Kidney (tissue), 14 donors: ENCODE data around the gene RTL1. TPM values are rescaled to one million over a fixed set of nuclear protein-coding genes. Genes with fewer than 3 reads are reported as not detected.

Source experiments
- DNase-seq, 5 donors: peaks; one replicate each; pipeline ENCODE4 v3.0.0-alpha.2; 2013 to 2020
- FAIRE-seq: peaks from 2 replicates; lab custom pipeline; 2012; peaks lifted over from hg19 to GRCh38; lab: Jason Lieb, UNC
- H3K27ac ChIP-seq, 2 donors: one replicate each; pipeline ENCODE4 v1.7.0; 2013; ENCODE audit warnings: low read depth in 2 of 2, low read length in 2 of 2, inconsistent platforms in 1 of 2
- H3K27me3 ChIP-seq: one replicate; pipeline ENCODE4 v1.7.1; 2013; ENCODE audit warnings: low read length, inconsistent platforms; ENCODE audit not compliant: control insufficient read depth, insufficient read depth
- H3K36me3 ChIP-seq, 3 donors: one replicate each; pipeline versions ENCODE4 v1.7.0 to v1.7.1; 2013; ENCODE audit warnings: low read length in 3 of 3, control low read depth in 1 of 3, inconsistent platforms in 1 of 3; ENCODE audit not compliant: insufficient read depth in 3 of 3, control insufficient read depth in 2 of 3
- H3K4me1 ChIP-seq, 3 donors: one replicate each; pipeline versions ENCODE4 v1.7.0 to v1.7.1; 2013; ENCODE audit warnings: low read length in 3 of 3, inconsistent platforms in 1 of 3, low read depth in 1 of 3; ENCODE audit not compliant: control insufficient read depth in 2 of 3, insufficient read depth in 2 of 3
- H3K4me3 ChIP-seq, 3 donors: one replicate each; pipeline versions ENCODE4 v1.7.0 to v1.8.1; 2013; ENCODE audit warnings: low read length in 3 of 3, control low read depth in 1 of 3, inconsistent platforms in 1 of 3
- H3K9ac ChIP-seq, 3 donors: one replicate each; pipeline versions ENCODE4 v1.7.0 to v1.7.1; 2013; ENCODE audit warnings: low read length in 3 of 3, control low read depth in 1 of 3, inconsistent platforms in 1 of 3
- H3K9me3 ChIP-seq, 3 donors: one replicate each; pipeline versions ENCODE4 v1.7.0 to v1.7.1; 2013; ENCODE audit warnings: low read length in 3 of 3, control low read depth in 1 of 3, inconsistent platforms in 1 of 3; ENCODE audit not compliant: control insufficient read depth in 2 of 3, insufficient read depth in 1 of 3
- CTCF ChIP-seq: IDR thresholded peaks from 3 replicates; pipeline ENCODE4 v1.5.1; 2012; ENCODE audit warnings: mild to moderate bottlenecking, moderate library complexity, borderline replicate concordance; ENCODE audit not compliant: insufficient read depth; ENCODE audit errors: extremely low read depth
- intact Hi-C: fragments of 100-400 bp; cut with DNase I; formaldehyde crosslinking; loops from one replicate; pipeline ENCODE4 v1.11.1; 2022
- polyA plus RNA-seq: library from polyadenylated mRNA; stranded (reverse); fragments of 350-450 nt; fragmentation: Illumina TruSeq; extraction: RNeasy Lipid Tissue Mini Kit (QIAGEN cat#74804); gene quantifications from one replicate; pipeline ENCODE4 v1.2.3, GENCODE V29; 2014; ENCODE audit warnings: low read depth, low replicate concordance; ENCODE audit not compliant: insufficient read depth
- total RNA-seq: library from RNA; stranded (reverse); fragmentation: NEBNext Ultra II Directional; extraction: Animal tissue kit (Norgen Biotek cat#: 25700); gene quantifications from one replicate; pipeline ENCODE4 v1.2.1, GENCODE V29; 2021
- donor health status: control.
- donor health status: control.
- donor health status: control.
- donor health status: control.
- donor health status: control.
- donor health status: DM: yes; HTN: yes; CAD: no.
- donor health status: Normal renal cell carcinoma (clear cell type).

The RTL1 gene
- total and polyA plus RNA-seq, 2 donors from 2014 or later = not detected

DNA sequence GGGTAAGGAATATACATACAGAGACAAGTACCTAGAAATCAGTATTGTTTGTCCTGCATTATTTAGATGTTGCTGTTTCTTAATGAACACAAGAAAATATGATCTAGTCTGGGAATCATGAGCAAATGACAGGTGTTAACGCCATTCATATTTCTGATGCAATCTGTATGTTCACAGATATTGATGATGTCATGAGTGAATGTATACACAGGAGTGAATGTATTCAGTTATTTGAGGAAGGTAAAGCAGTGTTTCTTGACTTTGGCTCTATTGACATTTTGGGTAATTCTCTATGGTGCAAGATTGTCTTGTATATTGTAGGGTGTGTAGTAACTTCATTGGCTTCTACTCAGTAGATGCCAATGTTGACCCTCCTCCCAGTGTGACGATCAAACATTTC, 26.7 kb upstream of the RTL1 start:
- DNase-seq (no peak), FAIRE-seq (no peak)

GRCh38 chr14:100915560-100915959, 12.0 kb upstream of the RTL1 start:
- no peak overlapping the region for H3K27ac ChIP-seq
- intact Hi-C loops = no loop called here
- FAIRE-seq (no peak), DNase-seq (no peak)
- TF ChIP-seq CTCF = no peak
- H3K4me1 ChIP-seq = no peaks in the 10 kb centered on the region
- H3K27me3 ChIP-seq = no peaks in the 10 kb centered on the region
- no peak overlapping the region for H3K9ac ChIP-seq
- H3K36me3 ChIP-seq = no peaks in the 10 kb centered on the region
- no peaks in the 10 kb centered on the region for H3K9me3 ChIP-seq
- no peak overlapping the region for H3K4me3 ChIP-seq

More for the DNA sequence above, 26.7 kb upstream of the RTL1 start:
- Histone ChIP-seq H3K9ac (no peak overlapping the region), H3K27me3 (no peaks in the 10 kb centered on the region), H3K4me1 (no peaks in the 10 kb centered on the region), H3K36me3 (no peaks in the 10 kb centered on the region), H3K27ac (no peak overlapping the region), H3K4me3 (no peak overlapping the region), H3K9me3 (peaks cover 0 to 8% (median 0%) of the 10 kb centered on the region in 3 donors)
- no peak for TF ChIP-seq CTCF
- intact Hi-C loops = no loop called here

GRCh38 chr14:100914597-100915021, 11.1 kb upstream of the RTL1 start:
- Histone ChIP-seq H3K27ac (no peak overlapping the region), H3K4me3 (no peak overlapping the region), H3K36me3 (no peaks in the 10 kb centered on the region), H3K9ac (no peak overlapping the region), H3K4me1 (no peaks in the 10 kb centered on the region), H3K9me3 (no peaks in the 10 kb centered on the region), H3K27me3 (no peaks in the 10 kb centered on the region)
- no peak for TF ChIP-seq CTCF
- intact Hi-C loops = no loop called here
- DNase-seq (no peak), FAIRE-seq (no peak)
